ENCODE data around the gene RPS25. TPM values are rescaled to one million over a fixed set of nuclear protein-coding genes. Genes with fewer than 3 reads are reported as not detected.

The RPS25 gene
- total RNA-seq, 4 donors from 2014 or later, result 220 to 1,105 (median 540) TPM

- Histone ChIP-seq H3K4me3 (no peak overlapping the region), H3K27me3 (no peaks in the 10 kb centered on the region), H3K36me3 (peaks cover 0 to 73% (median 28%) of the 10 kb centered on the region in 4 donors), H3K4me1 (no peaks in the 10 kb centered on the region), H3K27ac (no peak overlapping the region), H3K9me3 (no peaks in the 10 kb centered on the region)
- intact Hi-C loops (cut with DNase I; ENCODE audit: low total_unique reads) (no loop called here), in situ Hi-C loops (cut with MboI; ENCODE audit: low pct_ligation_motif_present in 1 of 4, low pct_unique_long_range_greater_than_20kb in 1 of 4, low sequenced_read_pairs in 3 of 4) (no loop called here)
- no peak for TF ChIP-seq POLR2A (IDR thresholded peaks at IDR 0.05)
- no peak for TF ChIP-seq CTCF (IDR thresholded peaks at IDR 0.05)
- no peak for TF ChIP-seq EP300 (IDR thresholded peaks at IDR 0.05; ENCODE audit: low read depth)
- no peak for TF ChIP-seq POLR2AphosphoS5 (IDR thresholded peaks at IDR 0.05)
- DNase-seq, result no peak
- WGBS, 2 donors (ENCODE audit: low coverage in 1 of 2), result 87% methylated on average over 7 of the region's 7 CpGs; no CpG with 5 or more reads in 1 of the 2 donors
These were observed 30.9 kb upstream of the RPS25 start for GRCh38 chr11:119049081-119049480.

- no peaks in the 10 kb centered on the region for H3K9me3 ChIP-seq
- in situ Hi-C loops (cut with MboI; ENCODE audit: low pct_ligation_motif_present in 1 of 4, low pct_unique_long_range_greater_than_20kb in 1 of 4, low sequenced_read_pairs in 3 of 4), result no loop called here
- 91 to 94% methylated on average over 7 to 9 of the region's 9 CpGs for WGBS, 2 donors (ENCODE audit: low coverage in 1 of 2)
- no peak overlapping the region for H3K27ac ChIP-seq
- H3K4me3 ChIP-seq, result no peak overlapping the region
- intact Hi-C loops (cut with DNase I; ENCODE audit: low total_unique reads), result no loop called here
- TF ChIP-seq POLR2A (IDR thresholded peaks at IDR 0.05) (no peak), EP300 (IDR thresholded peaks at IDR 0.05; ENCODE audit: low read depth) (no peak), CTCF (IDR thresholded peaks at IDR 0.05) (no peak), POLR2AphosphoS5 (IDR thresholded peaks at IDR 0.05) (no peak)
- no peaks in the 10 kb centered on the region for H3K27me3 ChIP-seq
- peaks cover 0 to 70% (median 25%) of the 10 kb centered on the region in 4 donors for H3K36me3 ChIP-seq
- no peak for DNase-seq
- H3K4me1 ChIP-seq, result no peaks in the 10 kb centered on the region
These were observed 30.5 kb upstream of the RPS25 start for GRCh38 chr11:119048644-119049043.

GRCh38 chr11:119047205-119047604 lies 29.1 kb upstream of the RPS25 start:
- TF ChIP-seq POLR2A (IDR thresholded peaks at IDR 0.05), result no peak
- no peak for TF ChIP-seq POLR2AphosphoS5 (IDR thresholded peaks at IDR 0.05)
- TF ChIP-seq EP300 (IDR thresholded peaks at IDR 0.05; ENCODE audit: low read depth), result no peak
- TF ChIP-seq CTCF (IDR thresholded peaks at IDR 0.05), result no peak
- Histone ChIP-seq H3K27ac (no peak overlapping the region), H3K36me3 (peaks cover 0 to 56% (median 18%) of the 10 kb centered on the region in 4 donors), H3K4me3 (no peak overlapping the region), H3K9me3 (no peaks in the 10 kb centered on the region), H3K4me1 (no peaks in the 10 kb centered on the region), H3K27me3 (no peaks in the 10 kb centered on the region)
- no peak for DNase-seq
- 85% methylated on average over 6 of the region's 6 CpGs; no CpG with 5 or more reads in 1 of the 2 donors for WGBS, 2 donors (ENCODE audit: low coverage in 1 of 2)
- in situ Hi-C loops (cut with MboI; ENCODE audit: low pct_ligation_motif_present in 1 of 4, low pct_unique_long_range_greater_than_20kb in 1 of 4, low sequenced_read_pairs in 3 of 4) (no loop called here), intact Hi-C loops (cut with DNase I; ENCODE audit: low total_unique reads) (no loop called here)

- intact Hi-C loops (cut with DNase I; ENCODE audit: low total_unique reads), result no loop called here
- in situ Hi-C loops (cut with MboI; ENCODE audit: low pct_ligation_motif_present in 1 of 4, low pct_unique_long_range_greater_than_20kb in 1 of 4, low sequenced_read_pairs in 3 of 4), result no loop called here
- H3K27ac ChIP-seq, result no peak overlapping the region
- WGBS, 2 donors (ENCODE audit: low coverage in 1 of 2), result 98% methylated on average over 6 of the region's 6 CpGs; no CpG with 5 or more reads in 1 of the 2 donors
- H3K36me3 ChIP-seq, result peaks cover 0 to 49% (median 15%) of the 10 kb centered on the region in 4 donors
- TF ChIP-seq POLR2A (IDR thresholded peaks at IDR 0.05) (no peak), CTCF (IDR thresholded peaks at IDR 0.05) (no peak), EP300 (IDR thresholded peaks at IDR 0.05; ENCODE audit: low read depth) (no peak)
- no peak overlapping the region for H3K4me3 ChIP-seq
- no peaks in the 10 kb centered on the region for H3K9me3 ChIP-seq
- no peaks in the 10 kb centered on the region for H3K27me3 ChIP-seq
- H3K4me1 ChIP-seq, result no peaks in the 10 kb centered on the region
- no peak for DNase-seq
These were observed 28.3 kb upstream of the RPS25 start for GRCh38 chr11:119046489-119046888.
